HepG2 (cell line): ENCODE measurements around the gene KCNJ6.

Experiments used
- ELK4 ChIP-seq: sonication (generic); formaldehyde crosslinking; IDR thresholded peaks from 2 replicates; pipeline ENCODE4 v1.9.0; 2021; ENCODE audit warnings: missing genetic modification reagents, borderline replicate concordance
- GTF2F1 ChIP-seq: fragments of 150-350 bp; IDR thresholded peaks from 2 replicates; pipeline ENCODE4 v1.6.1; 2014; ENCODE audit warnings: low read length
- MAZ ChIP-seq, 2 experiments: sonication (generic) in 1 of 2; formaldehyde crosslinking in 1 of 2; IDR thresholded peaks; 2 replicates each; pipeline versions ENCODE4 v1.5.0 to v1.6.1; 2012 to 2020; ENCODE audit warnings: low read depth in 2 of 2, mild to moderate bottlenecking in 2 of 2, borderline replicate concordance in 1 of 2, improper control_type of control experiment in 1 of 2, low read length in 1 of 2, missing genetic modification reagents in 1 of 2, moderate library complexity in 1 of 2
- POLR2A ChIP-seq, 2 experiments: IDR thresholded peaks; 2 replicates each; pipeline ENCODE4 v1.6.1; 2011; ENCODE audit warnings: low read depth in 2 of 2, low read length in 2 of 2, mild to moderate bottlenecking in 1 of 2, moderate library complexity in 1 of 2; ENCODE audit not compliant: insufficient read depth in 1 of 2
- RARA ChIP-seq: IDR thresholded peaks from 2 replicates; pipeline ENCODE4 v1.6.1; 2016; ENCODE audit warnings: missing genetic modification reagents, missing compliant biosample characterization
- REST ChIP-seq, 2 experiments: IDR thresholded peaks; 2 replicates each; pipeline ENCODE4 v1.6.1; 2011 to 2012; ENCODE audit warnings: low read length in 2 of 2, borderline replicate concordance in 1 of 2, low read depth in 1 of 2, mild to moderate bottlenecking in 1 of 2, moderate library complexity in 1 of 2
- SAFB2 ChIP-seq: sonication (generic); formaldehyde crosslinking; IDR thresholded peaks from 2 replicates; pipeline ENCODE4 v1.5.1; 2020; ENCODE audit warnings: missing genetic modification reagents, low read depth, mild to moderate bottlenecking, borderline replicate concordance
- TOE1 ChIP-seq: sonication (generic); formaldehyde crosslinking; IDR thresholded peaks from 2 replicates; pipeline ENCODE4 v1.4.0; 2020; ENCODE audit warnings: mild to moderate bottlenecking, missing genetic modification reagents
- USF2 ChIP-seq, 2 experiments: sonication (generic) in 1 of 2; formaldehyde crosslinking in 1 of 2; IDR thresholded peaks; 2 replicates each; pipeline versions ENCODE4 v1.5.1 to v1.6.1; 2011 to 2020; ENCODE audit warnings: borderline replicate concordance in 1 of 2, low read depth in 1 of 2, low read length in 1 of 2, mild to moderate bottlenecking in 1 of 2, missing genetic modification reagents in 1 of 2, moderate library complexity in 1 of 2
- ZNF510 ChIP-seq: sonication (generic); formaldehyde crosslinking; IDR thresholded peaks from 2 replicates; pipeline ENCODE4 v1.4.0; 2020; ENCODE audit warnings: low read depth, mild to moderate bottlenecking, missing genetic modification reagents
- ZNF781 ChIP-seq: sonication (generic); formaldehyde crosslinking; IDR thresholded peaks from 2 replicates; pipeline ENCODE4 v1.5.1; 2020; ENCODE audit warnings: borderline replicate concordance, mild to moderate bottlenecking, missing genetic modification reagents; ENCODE audit errors: not compliant biosample characterization
- ZZZ3 ChIP-seq: sonication (generic); formaldehyde crosslinking; IDR thresholded peaks from 2 replicates; pipeline ENCODE4 v1.4.0; 2020; ENCODE audit warnings: missing genetic modification reagents, mild to moderate bottlenecking, borderline replicate concordance

GRCh38 chr21:37654596-37654995 is 261.7 kb downstream of the KCNJ6 start:
- no peak for TF ChIP-seq SAFB2 (CRISPR knock-in tag)
- no peak for TF ChIP-seq POLR2A (IDR thresholded peaks at IDR 0.05; ENCODE audit: insufficient read depth in 1 of 2, low read depth in 2 of 2, low read length in 2 of 2)
- TF ChIP-seq TOE1 (CRISPR knock-in tag), result no peak
- no peak for TF ChIP-seq ZZZ3 (CRISPR knock-in tag)
- no peak for TF ChIP-seq ZNF781
- TF ChIP-seq RARA (CRISPR knock-in tag), result no peak
- TF ChIP-seq ELK4, result no peak
- no peak for TF ChIP-seq MAZ (IDR thresholded peaks at IDR 0.05; ENCODE audit: borderline replicate concordance, low read depth, low read length)
- no peak for TF ChIP-seq MAZ (CRISPR knock-in tag; IDR thresholded peaks at IDR 0.05; ENCODE audit: low read depth)
- no peak for TF ChIP-seq ZNF510
- TF ChIP-seq REST (IDR thresholded peaks at IDR 0.05; ENCODE audit: borderline replicate concordance in 1 of 2, low read depth in 1 of 2, low read length in 2 of 2), result no peak
- TF ChIP-seq GTF2F1, result no peak
- TF ChIP-seq USF2 (IDR thresholded peaks at IDR 0.05; ENCODE audit: low read depth, low read length), result no peak
- no peak for TF ChIP-seq USF2 (CRISPR knock-in tag; IDR thresholded peaks at IDR 0.05; ENCODE audit: borderline replicate concordance)
